Right ventricle myocardium inferior (tissue), 1 donor: ENCODE measurements around the gene BMX. TPM values are rescaled to one million over a fixed set of nuclear protein-coding genes. Genes with fewer than 3 reads are reported as not detected.

ENCODE experiments used
- ATAC-seq: fragments of 200-7000 bp; cut with Tn5 transposase; one replicate; pipeline ENCODE4 v1.9.1; 2020; ENCODE audit warnings: mild to moderate bottlenecking, moderate library complexity
- DNase-seq: peaks from one replicate; pipeline ENCODE4 v3.0.0; 2021; ENCODE audit errors: missing footprints
- intact Hi-C: fragments of 100-400 bp; cut with DNase I; formaldehyde crosslinking; loops from one replicate; pipeline ENCODE4 v1.11.0; 2022
- total RNA-seq: library from RNA; stranded (reverse); fragmentation: NEBNext Ultra II Directional; extraction: Animal tissue kit (Norgen Biotek cat#: 25700); gene quantifications from one replicate; pipeline ENCODE4 v1.2.1, GENCODE V29; 2021
- donor health status: DM: no; HTN: yes; CAD: no; lungs with severe emphysema.

Gene BMX
- total RNA-seq, 1 donor from 2014 or later = 1.4 TPM

DNA sequence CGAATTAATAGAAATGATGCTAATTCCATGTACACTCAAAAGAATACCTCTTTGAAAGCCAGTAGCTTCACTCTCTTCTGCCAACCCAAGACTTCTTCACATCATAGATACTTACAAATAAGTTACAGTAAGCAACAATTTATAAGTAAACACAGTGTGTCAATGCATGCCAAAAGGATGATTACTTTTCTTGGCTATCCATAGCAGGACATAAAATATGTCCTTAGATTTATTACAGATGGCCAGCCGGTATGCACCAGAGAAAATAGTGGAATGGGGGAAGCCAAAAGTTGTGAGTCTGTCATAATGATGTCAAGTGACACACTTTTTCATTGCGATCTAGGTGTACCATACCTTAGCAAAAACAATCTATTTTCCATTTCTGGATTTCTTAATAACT lies 631 bp upstream of the BMX start:
- intact Hi-C loops = loop anchor here (2.0 to 5.0 kb wide), 2 partner anchors 65 to 147 kb away; no protein-coding TSS in a partner anchor
- no peak for DNase-seq
- ATAC-seq = no peak

DNA sequence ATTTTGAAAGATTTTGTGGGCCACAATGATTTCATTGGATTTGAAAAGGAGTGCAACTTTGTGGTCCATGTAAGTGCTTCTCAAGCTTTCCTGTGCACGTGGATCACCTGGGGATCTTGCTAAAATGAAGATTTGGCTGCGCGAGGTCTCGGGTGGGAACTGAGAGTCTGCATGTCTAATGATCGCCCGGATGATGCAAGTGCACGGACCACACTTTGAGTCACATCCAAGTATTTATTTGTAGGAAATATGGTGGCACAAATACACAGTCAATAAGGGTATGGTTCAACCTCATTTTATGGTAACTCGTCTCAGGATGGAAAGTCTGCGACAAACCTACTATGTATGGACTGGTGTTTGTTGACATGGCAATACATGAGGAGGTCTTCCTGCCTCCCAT lies 899 bp downstream of the BMX start:
- intact Hi-C loops = no loop called here
- ATAC-seq (no peak), DNase-seq (no peak)

DNA sequence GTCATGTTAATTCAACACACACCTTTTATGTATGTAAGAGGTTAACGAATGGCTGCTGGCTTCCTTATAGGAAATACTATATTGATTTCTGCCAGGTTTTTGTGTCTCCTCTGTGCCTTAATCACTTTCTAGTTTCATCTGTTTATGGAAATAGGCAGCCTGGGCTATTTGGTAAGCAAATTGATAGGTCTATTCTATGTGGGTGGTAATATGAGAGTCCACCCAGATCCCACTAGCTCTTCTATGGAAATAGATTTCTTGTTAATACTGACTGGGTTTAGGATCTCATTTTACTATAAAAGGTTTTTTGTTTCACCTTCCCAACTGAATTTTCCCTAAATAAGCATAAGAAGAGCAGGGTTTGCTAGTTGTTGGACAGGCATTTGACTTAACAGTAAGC lies 4.1 kb downstream of the BMX start:
- no peak for DNase-seq
- intact Hi-C loops = no loop called here
- no peak for ATAC-seq

DNA sequence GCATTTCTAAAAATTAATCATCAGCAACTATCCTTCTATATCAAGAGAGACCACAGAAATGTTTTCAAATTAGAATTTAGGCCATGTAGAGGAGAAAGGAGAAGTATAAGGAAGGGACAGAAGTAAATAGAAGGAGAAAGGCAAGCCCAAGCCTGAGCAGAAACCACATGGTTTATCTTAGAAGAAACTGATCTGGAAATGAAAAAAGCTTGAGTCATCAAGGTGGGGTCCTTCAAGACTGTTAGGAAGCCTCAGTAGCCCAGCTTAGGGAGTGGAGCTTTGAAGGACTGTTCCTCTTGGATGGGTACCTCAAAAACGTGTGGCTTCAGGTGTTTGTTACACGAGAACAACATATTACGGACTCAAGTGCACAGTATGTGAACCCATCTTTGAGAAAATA lies 4.5 kb downstream of the BMX start:
- no peak for ATAC-seq
- intact Hi-C loops = no loop called here

DNA sequence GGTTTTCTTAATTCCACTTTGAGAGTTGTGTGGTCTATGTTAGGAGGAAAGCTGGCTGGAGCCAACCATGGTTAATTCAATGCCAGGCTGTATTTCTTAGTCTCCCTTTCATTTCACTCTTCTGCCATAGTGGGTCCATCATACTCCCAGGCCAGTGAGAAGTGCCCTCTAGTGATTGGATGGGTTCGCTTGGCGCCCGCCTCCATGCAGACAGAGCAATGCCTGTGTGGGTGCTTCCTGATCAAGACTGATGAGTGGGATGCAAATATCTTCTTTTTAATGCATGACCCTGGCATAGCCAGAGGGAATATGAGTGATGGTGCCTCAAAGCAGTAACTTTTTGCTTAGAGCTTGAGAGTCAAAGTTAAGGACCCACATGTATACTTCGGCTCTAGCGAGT lies 6.4 kb downstream of the BMX start:
- ATAC-seq (no peak), DNase-seq (no peak)
- intact Hi-C loops = no loop called here

More for the DNA sequence above, 4.5 kb downstream of the BMX start:
- DNase-seq = no peak

DNA sequence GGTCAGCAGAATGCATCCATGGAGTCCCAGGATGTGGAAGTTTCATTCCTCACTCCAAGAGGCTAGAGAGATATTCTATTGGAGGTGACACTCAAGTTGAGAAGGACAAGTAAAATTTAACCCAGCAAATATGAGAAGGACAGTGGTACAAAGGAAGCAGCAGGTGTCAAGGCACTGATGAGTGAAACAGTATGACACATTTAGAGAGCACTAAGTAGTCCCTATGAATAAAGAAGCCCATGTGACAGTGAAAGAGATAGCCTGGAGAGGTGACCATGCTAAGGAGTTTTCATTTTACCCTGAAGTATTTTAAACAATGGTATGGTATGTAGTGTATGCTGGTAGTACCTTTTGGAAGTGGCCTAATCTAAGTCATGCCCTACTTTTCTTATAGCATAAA lies 9.2 kb downstream of the BMX start:
- ATAC-seq (no peak), DNase-seq (no peak)
- intact Hi-C loops = no loop called here

DNA sequence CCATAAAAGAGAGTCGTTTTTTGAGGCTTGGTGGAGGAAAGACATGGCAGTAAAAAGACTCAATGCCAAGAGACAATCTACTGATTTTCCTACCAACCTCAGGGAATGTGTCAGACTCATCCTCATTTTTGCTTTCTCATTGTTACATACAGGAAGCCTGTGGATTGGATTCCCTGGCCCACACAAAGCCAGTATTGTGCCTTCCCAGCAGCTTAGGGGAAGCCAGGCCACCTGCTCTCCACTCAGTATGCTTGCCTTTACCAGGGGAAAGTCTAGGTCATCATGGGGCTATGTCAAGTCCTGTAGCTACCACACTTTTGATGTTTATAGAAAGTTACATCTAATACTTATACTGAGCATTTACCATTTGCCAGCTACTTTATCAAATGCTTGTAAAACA lies 11.0 kb downstream of the BMX start:
- ATAC-seq (no peak), DNase-seq (no peak)
- intact Hi-C loops = no loop called here

DNA sequence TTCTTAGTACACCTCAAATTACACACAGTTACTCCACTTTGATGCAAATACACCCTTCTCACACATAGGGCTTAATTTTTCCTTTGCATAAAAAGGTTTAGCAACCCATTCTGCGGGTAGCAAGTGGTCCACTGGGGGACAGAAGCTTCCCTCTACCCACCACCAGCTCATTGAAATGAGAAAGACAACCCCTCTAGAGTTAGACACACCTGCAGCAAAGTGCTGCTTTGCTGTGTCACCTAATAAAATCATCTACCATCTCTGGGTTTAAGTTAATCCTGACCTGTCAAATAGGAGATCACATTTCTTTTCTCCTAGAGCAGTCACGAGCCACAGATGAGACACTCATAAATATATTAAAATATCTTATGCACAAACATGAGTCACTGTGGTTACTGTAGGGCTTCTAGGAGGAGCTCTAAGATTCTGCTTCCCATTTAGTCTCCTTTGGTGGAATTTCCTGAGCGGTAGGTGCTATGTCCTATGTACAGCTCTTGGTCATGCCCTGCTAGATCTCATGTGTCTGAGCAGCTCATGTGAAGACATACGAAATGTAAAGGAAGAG lies 11.9 kb downstream of the BMX start:
- DNase-seq (no peak), ATAC-seq (no peak)
- intact Hi-C loops = no loop called here

DNA sequence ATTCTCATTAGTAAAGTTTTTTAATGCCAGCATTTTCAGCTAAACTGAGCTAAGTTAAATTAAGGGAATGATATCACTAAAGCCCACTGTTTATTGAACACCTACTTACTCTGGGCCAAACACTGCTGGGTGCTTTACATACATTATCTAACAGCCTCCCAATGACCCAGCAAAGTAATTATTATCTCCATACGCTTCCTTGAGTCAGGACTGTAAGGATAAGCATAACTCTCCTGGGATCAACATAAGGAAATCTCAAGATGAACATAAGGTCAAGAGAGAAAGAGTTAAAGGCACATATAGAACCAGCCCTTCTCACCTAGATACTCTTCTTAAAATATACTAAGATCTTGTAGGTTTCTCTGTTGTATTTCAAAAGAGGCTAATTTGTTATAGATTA lies 13.7 kb downstream of the BMX start:
- DNase-seq (no peak), ATAC-seq (no peak)
- intact Hi-C loops = no loop called here

DNA sequence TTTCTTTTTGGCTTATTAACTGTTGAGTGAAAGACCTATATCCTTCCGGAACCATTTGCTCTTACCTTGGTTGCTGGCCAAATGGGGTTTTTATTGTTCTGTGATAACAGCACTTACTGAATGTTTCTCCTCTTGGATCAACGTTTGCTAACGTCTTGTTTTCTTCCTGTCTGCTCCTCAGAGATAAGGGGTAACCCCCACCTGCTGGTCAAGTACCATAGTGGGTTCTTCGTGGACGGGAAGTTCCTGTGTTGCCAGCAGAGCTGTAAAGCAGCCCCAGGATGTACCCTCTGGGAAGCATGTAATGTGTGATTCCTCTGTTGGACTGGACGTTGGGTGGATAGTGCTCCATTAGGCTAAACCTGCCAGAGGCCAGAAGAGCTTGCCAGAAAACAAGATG lies 15.3 kb downstream of the BMX start:
- DNase-seq (no peak), ATAC-seq (no peak)
- intact Hi-C loops = no loop called here

DNA sequence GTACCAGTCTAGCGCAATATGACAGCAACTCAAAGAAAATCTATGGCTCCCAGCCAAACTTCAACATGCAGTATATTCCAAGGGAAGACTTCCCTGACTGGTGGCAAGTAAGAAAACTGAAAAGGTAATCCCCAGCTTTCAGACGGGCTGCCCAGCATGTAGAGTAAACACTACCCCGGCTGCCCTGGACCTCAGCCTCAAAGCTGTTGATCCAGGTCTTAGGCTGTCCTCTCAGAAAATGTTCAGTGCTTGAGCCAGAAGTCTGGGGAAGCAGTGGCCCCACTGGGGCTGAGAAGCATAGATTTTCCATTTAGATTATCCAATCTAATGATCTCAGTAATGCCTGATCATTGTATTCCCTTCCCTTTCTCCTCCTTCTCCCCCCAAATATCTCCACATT lies 21.9 kb downstream of the BMX start:
- no peak for ATAC-seq
- intact Hi-C loops = no loop called here
- no peak for DNase-seq

DNA sequence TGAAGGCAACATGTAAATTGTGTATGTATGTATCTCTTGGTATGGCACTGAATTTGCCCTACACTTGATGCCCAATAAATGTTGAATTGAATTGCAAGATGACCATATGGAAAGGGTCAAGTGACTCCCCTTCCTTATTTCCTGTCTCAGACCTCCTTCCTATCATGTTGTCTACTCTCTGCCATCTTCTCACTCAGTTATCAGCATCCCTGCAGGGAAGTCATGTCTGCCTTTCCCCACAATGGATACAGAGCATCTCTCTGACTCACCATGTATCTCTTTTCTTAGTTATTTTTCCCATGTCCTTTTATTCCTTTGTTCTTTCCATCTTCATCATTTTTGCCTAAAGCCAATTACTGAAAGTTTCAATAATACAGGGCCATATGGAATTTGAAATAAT lies 22.5 kb downstream of the BMX start:
- ATAC-seq (no peak), DNase-seq (no peak)
- intact Hi-C loops = no loop called here

DNA sequence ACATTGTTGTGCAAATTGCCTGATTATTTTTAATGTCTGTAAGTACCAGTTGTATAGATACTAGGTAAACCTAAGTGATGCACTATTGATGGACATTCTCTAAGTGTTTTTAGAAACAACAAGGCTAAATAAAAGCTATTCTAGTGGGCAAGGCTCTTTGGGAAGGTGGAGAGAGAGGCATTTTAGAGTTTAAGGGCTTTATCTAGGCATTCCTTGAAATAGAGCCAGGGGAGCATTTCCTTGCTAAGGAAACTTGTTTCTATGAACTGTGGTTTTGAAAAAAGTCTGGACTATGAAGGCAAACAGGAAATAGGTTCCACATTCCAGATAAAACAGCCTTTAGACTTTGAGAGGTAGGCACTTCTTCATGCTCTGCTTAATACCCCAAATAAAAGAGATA lies 23.8 kb downstream of the BMX start:
- ATAC-seq (no peak), DNase-seq (no peak)
- intact Hi-C loops = no loop called here

DNA sequence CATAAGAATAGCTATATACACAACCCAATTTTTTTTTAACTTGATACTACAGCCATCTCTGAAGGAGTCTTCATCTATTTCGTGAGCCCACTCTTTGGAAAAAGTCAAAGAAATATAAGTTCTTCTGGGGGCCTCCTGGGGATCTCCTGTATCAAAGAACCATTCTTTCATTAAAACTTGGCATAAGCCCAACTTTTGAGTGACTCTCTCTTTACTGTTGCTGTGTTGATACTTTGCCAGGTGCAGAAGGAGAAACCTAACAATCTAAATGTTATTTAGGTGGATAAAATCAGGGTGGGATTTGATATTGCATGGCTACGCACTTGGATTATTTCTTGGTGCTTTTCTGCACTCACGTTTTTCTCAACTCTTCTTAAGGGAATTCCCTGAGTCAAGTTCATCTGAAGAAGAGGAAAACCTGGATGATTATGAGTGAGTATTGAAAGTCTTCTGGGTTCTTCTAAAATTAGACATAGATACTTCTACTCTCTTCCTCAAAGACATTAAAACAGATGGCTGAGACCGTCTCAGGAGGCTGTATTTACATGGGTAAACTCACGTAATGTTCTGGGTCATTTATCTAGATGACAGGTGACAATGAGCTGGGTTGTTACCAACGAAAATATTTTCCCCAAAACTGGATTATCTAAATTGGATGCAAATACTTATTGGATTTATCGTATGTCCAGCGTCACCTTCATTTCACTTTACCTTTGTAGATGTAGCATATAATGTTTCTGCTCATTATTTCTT lies 25.2 kb downstream of the BMX start:
- ATAC-seq = no peak
- intact Hi-C loops = no loop called here
- no peak for DNase-seq

DNA sequence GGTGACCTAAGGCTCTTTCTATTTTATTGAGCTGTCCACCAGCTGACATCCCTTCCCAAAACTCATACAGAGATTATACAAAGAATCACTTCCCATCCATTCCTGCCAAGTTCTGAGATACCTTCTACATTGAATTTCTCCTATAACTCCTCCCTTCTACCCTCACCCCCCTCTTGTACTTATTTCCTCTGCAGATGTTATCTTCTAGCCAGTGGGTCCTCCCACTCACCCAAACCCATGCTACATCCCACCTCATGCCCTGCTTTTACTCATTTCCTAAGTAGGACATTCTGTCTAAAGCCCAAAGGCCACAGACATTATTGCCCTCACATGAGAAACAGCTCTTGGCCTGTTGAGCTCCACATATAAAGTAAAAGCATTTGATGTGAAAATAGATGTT lies 28.6 kb downstream of the BMX start:
- DNase-seq = no peak
- intact Hi-C loops = no loop called here
- ATAC-seq = no peak

DNA sequence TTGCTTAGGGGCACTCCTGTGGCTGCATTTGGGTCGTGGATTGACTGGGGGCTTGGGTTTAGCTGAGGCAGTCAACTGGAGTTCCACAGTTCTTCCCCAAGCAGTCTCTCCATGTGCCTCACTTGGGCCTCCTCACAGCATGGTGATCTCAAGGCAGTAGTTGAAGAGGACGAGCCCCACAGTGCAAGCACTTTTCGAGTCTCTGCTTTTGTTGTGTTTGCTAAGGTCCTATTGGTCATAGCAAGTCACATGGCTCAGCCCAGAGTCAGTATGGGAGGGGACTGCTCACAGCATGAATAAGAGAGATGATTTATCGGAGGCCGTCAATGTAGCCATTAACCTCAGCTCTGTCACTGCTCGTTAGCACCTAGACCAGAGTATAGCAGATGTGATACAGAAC lies 29.7 kb downstream of the BMX start:
- ATAC-seq = no peak
- no peak for DNase-seq
- intact Hi-C loops = no loop called here

DNA sequence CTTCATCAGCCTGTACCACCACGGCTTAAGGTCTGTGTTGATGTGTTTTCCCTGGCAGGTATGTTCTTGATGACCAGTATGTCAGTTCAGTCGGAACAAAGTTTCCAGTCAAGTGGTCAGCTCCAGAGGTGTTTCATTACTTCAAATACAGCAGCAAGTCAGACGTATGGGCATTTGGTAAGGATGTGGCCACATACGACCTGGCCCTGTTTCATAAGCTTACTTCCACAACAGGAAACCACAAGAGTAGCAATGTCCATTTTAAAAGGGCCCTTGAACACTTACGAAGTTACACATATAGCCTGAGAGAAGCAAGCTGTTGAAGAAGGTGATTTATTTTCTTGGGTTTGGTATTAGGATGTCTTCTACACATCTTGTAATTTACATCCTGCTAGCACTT lies 46.1 kb downstream of the BMX start:
- intact Hi-C loops = no loop called here
- no peak for ATAC-seq
- DNase-seq = no peak

DNA sequence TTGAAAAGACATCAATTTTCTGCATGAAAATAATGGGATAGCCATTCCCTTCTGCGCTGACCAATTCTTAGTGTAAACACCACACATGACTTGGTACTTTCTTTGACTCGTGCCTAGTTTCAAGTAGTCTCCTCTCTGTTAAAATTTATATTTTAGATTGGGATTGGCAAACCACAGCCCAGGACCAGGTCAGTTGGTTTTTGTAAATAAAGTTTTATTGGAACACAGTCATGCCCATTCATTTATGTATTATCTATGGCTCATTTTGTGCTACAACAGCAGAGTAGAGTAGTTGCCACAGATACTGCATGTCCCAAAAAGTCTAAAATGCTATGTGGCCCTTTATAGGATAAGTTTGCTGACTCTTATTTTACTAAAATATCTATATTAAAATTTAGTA lies 46.7 kb downstream of the BMX start:
- ATAC-seq (no peak), DNase-seq (no peak)
- intact Hi-C loops = no loop called here

DNA sequence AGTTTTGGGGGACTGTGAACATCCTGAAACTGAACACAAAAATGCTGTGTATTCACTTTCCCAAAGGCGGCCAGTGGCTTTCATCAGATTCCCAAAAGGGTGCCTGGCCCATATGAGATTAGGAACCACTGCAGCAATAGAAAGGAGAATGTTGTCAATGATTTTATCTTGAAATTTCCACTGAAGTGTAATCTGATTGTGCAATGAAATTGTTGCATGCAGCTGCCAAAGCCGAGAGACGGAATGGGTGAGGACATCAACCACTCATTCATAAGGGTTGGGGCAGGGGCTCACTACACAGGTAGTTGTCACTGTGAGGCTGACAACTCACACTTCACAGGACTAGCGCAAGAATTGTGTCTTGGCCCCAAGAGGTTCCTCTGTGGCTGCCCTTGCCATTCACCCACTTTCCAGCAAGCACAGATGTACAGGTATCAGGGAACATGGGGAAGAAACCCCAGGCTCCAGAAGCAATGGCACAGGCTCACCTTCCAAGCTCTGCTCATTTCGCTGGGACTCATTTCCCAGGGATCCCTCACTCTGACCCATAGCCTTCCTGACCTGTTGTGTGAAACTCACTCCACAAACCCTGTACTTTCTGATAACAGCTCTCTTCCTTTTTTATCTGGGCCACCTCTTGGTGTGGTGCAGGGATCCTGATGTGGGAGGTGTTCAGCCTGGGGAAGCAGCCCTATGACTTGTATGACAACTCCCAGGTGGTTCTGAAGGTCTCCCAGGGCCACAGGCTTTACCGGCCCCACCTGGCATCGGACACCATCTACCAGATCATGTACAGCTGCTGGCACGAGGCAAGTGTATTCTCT lies 48.8 kb downstream of the BMX start:
- DNase-seq = no peak
- no peak for ATAC-seq
- intact Hi-C loops = no loop called here

DNA sequence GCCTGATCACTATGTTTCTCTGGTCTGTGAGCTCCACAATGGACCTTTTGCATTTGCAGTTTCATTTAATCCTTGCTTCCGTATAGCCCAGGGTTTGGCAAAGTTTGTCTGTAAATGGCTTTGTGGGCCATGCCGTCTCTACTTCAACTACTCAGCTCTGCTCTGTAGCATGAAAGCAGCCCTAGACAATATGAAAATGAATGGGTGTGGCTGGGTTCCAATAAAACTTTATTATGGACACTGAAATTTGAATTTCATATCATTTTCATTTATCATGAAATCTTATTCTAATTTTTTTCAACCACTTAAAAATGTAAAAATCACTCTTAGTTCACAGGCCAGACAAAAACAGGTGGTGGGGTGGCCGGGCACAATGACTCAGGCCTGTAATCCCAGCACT lies 58.6 kb downstream of the BMX start:
- intact Hi-C loops = no loop called here
- ATAC-seq (no peak), DNase-seq (no peak)
